Measurements from ENCODE around the gene TNFRSF19. TPM values are rescaled to one million over a fixed set of nuclear protein-coding genes. Genes with fewer than 3 reads are reported as not detected.

The TNFRSF19 gene
- total and polyA plus RNA-seq, 11 donors, result 9.1 to 35.7 (median 25.6) TPM

- TF ChIP-seq, protein P1, sequence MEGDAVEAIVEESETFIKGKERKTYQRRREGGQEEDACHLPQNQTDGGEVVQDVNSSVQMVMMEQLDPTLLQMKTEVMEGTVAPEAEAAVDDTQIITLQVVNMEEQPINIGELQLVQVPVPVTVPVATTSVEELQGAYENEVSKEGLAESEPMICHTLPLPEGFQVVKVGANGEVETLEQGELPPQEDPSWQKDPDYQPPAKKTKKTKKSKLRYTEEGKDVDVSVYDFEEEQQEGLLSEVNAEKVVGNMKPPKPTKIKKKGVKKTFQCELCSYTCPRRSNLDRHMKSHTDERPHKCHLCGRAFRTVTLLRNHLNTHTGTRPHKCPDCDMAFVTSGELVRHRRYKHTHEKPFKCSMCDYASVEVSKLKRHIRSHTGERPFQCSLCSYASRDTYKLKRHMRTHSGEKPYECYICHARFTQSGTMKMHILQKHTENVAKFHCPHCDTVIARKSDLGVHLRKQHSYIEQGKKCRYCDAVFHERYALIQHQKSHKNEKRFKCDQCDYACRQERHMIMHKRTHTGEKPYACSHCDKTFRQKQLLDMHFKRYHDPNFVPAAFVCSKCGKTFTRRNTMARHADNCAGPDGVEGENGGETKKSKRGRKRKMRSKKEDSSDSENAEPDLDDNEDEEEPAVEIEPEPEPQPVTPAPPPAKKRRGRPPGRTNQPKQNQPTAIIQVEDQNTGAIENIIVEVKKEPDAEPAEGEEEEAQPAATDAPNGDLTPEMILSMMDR (IDR thresholded peaks at IDR 0.05), result no peak
- no peak for TF ChIP-seq POLR2A (IDR thresholded peaks at IDR 0.05)
- Histone ChIP-seq H3K4me1 (peaks cover 0 to 55% (median 20%) of the 10 kb centered on the region in 12 donors), H3K36me3 (peaks cover 0 to 35% (median 0%) of the 10 kb centered on the region in 9 donors), H3K27me3 (no peaks in the 10 kb centered on the region), H3K27ac (peak overlapping the region in 5 of 12 donors; percentile 35 to 83 (median 70)), H3K9me3 (no peaks in the 10 kb centered on the region), H3K4me3 (no peak overlapping the region)
- no peak for ATAC-seq
- DNase-seq, result no peak
- intact Hi-C loops (cut with DNase I), result no loop called here
- WGBS, 4 donors, result 59 to 62% (median 62%) methylated on average over 5 of the region's 5 CpGs
Measured at GRCh38 chr13:23630349-23631093, 60.3 kb downstream of the TNFRSF19 start.

- no peaks in the 10 kb centered on the region for H3K27me3 ChIP-seq
- ATAC-seq, result no peak
- DNase-seq, result no peak
- WGBS, 4 donors, result 68 to 79% (median 73%) methylated on average over 6 of the region's 6 CpGs
- H3K27ac ChIP-seq, result no peak overlapping the region
- H3K9me3 ChIP-seq, result no peaks in the 10 kb centered on the region
- H3K4me1 ChIP-seq, result peaks cover 0 to 64% (median 20%) of the 10 kb centered on the region in 12 donors
- peaks cover 0 to 35% (median 0%) of the 10 kb centered on the region in 9 donors for H3K36me3 ChIP-seq
- TF ChIP-seq, protein P1 (IDR thresholded peaks at IDR 0.05), result no peak
- no peak for TF ChIP-seq POLR2A (IDR thresholded peaks at IDR 0.05)
- H3K4me3 ChIP-seq, result no peak overlapping the region
- intact Hi-C loops (cut with DNase I), result no loop called here
Measured at GRCh38 chr13:23631311-23632047, 61.3 kb downstream of the TNFRSF19 start.

GRCh38 chr13:23632048-23632582 is 61.9 kb downstream of the TNFRSF19 start:
- intact Hi-C loops (cut with DNase I), result no loop called here
- no peak overlapping the region for H3K4me3 ChIP-seq
- H3K27ac ChIP-seq, result no peak overlapping the region
- H3K36me3 ChIP-seq, result peaks cover 0 to 28% (median 0%) of the 10 kb centered on the region in 9 donors
- H3K27me3 ChIP-seq, result no peaks in the 10 kb centered on the region
- peaks cover 0 to 66% (median 21%) of the 10 kb centered on the region in 12 donors for H3K4me1 ChIP-seq
- DNase-seq (no peak), ATAC-seq (no peak)
- 50 to 73% (median 69%) methylated on average over 1 of the region's 1 CpG for WGBS, 4 donors
- TF ChIP-seq, protein P1 (IDR thresholded peaks at IDR 0.05), result no peak
- no peak for TF ChIP-seq POLR2A (IDR thresholded peaks at IDR 0.05)
- no peaks in the 10 kb centered on the region for H3K9me3 ChIP-seq

DNA sequence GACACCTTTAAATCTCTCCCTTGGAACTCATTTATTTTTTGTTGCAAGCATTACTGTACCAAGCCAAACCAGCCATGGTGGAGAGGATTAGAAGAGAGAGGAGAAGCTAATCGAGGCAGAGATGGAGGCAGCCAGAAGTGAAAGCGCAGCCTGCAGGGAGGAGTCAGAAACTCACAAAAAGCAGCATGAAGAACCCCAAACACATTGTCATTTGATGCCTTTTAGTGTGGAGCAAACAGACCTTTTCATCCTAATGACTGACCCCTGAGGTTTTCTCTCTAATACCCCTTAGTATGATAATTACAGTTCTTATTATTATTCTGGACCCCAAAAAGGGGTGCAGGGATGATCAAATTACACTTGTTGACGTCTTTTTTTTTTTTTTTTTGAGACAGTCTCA is 62.5 kb downstream of the TNFRSF19 start:
- TF ChIP-seq, protein P1 (IDR thresholded peaks at IDR 0.05), result no peak

More for the DNA sequence above, 62.5 kb downstream of the TNFRSF19 start:
- no peaks in the 10 kb centered on the region for H3K27me3 ChIP-seq
- DNase-seq (no peak), ATAC-seq (no peak)
- WGBS, 4 donors, result 81 to 88% (median 87%) methylated on average over 3 of the region's 3 CpGs
- H3K36me3 ChIP-seq, result peaks cover 0 to 23% (median 0%) of the 10 kb centered on the region in 9 donors
- H3K9me3 ChIP-seq, result no peaks in the 10 kb centered on the region
- intact Hi-C loops (cut with DNase I), result no loop called here
- no peak overlapping the region for H3K4me3 ChIP-seq
- peaks cover 0 to 66% (median 25%) of the 10 kb centered on the region in 12 donors for H3K4me1 ChIP-seq
- no peak overlapping the region for H3K27ac ChIP-seq

Data from heart left ventricle (tissue), 16 donors.